Stimulated activated CD4-positive, alpha-beta T cell treated with anti-CD3 and anti-CD28 coated beads, Interleukin-2, amount 100 ng/mL, for 4 hours (primary cell): ENCODE data around the gene BUB3.
A peak's percentile ranks its signal among the peaks of the same experiment; 100 is the strongest.

ENCODE experiments used
- DNase-seq: peaks from one replicate; pipeline ENCODE4 v3.0.0-alpha.2; 2020; ENCODE audit warnings: low read depth

Gene BUB3

DNA sequence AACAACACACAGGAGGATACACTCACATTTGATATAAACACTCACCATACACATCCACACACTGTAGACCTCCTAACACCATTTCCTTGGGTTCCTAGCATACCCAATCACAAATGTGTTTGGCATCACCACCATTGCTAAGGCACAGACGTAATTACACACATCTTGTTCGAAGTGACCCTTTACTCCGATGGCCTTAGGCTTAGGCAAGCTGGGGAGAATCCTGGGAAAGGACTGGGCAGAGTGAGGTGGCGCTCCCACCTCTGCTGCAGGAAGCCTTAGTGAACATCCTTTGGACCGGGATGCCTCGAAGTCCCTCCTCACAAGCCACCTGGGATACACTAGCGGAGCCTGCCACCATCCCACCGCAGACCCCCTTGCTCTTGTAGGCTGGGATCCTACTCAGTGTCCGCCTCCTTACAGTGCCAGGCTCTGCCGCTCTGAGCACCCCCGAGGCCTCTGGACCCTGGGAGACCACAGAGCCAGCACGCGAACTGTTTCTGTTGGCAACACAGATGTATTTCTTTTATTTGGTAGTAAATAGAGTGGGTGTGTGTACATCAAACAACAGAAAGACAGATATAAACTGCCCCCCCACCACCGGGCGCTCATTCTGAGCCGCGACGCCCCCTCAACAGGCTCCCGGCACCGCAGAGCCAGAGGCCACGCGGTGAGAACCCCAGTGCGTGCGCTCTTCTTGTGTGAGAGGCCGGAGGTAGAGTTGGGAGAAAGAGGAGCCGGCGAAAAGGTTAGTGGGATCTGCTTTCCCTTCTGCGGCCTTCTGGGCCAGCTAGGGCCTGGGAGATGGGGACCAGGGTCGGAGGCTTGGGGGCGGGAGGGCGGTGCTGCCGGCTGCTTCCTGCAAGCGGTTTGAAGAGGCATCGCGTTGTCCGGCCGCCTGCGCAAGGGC is 12.2 kb upstream of the BUB3 start:
- DNase-seq = no peak

- DNase-seq = no peak
Measured at GRCh38 chr10:123142701-123143161, 11.5 kb upstream of the BUB3 start.

- DNase-seq = no peak
Measured at GRCh38 chr10:123143162-123143824, 10.9 kb upstream of the BUB3 start.

DNA sequence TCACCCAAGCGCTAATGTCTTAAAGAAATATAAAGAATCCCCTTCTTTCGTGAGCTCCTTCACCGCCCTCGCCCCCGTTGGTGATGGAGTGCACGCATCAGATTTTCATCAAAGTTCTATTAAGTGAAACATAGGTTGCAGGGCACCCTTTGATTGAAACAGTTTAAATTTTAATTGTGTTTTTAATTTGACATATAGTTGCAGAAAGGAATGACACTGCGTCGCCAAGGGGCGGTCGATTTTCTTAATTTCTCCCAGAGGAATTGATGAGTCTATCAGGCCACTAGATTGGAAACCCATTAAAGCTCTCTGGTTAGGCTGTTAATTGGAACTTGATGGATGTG is 10.4 kb upstream of the BUB3 start:
- no peak for DNase-seq

DNA sequence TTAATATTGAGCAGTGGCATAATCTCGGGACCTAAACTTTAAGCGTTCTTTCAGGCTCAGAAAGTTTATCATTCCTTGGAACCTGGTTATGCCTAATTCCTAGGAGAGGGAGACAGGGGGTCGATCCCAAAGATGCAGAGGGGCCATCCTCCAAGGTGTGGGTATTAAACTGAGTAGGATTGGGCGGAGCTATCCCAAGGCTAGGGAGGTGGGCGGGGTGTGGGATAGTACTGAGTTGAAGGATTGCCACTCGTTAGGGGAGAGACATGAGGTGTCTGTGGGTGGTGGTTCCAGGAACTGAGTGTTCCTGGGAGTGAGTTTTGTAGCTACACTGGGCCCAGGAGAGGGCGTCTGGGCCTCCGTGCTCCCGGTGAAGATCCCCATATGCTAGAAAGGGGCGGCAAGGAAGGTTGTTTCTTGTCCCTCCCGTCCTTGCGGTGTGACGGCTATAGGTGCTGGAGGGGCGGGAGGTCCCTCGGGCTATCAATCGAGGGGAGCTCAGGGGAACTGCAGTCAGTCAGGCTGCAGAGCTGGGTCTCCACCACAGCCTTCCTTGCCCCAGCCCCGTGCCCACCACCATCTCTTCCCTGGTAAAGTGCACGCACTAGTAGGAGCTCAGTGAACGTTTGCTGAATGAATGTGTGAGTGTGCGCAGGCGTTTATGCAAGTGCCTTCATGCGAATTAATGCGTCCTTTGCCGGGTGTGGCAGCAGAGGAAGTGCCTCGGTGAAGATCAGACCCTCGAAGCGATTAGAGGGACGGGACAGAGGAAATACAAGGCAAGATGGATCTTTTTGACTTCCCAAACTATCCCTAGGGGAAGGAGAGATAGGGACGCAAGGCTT is 9.3 kb upstream of the BUB3 start:
- DNase-seq = no peak

- no peak for DNase-seq
Measured at GRCh38 chr10:123145542-123146012, 8.6 kb upstream of the BUB3 start.

GRCh38 chr10:123146013-123146893 is 7.9 kb upstream of the BUB3 start:
- DNase-seq = no peak

DNA sequence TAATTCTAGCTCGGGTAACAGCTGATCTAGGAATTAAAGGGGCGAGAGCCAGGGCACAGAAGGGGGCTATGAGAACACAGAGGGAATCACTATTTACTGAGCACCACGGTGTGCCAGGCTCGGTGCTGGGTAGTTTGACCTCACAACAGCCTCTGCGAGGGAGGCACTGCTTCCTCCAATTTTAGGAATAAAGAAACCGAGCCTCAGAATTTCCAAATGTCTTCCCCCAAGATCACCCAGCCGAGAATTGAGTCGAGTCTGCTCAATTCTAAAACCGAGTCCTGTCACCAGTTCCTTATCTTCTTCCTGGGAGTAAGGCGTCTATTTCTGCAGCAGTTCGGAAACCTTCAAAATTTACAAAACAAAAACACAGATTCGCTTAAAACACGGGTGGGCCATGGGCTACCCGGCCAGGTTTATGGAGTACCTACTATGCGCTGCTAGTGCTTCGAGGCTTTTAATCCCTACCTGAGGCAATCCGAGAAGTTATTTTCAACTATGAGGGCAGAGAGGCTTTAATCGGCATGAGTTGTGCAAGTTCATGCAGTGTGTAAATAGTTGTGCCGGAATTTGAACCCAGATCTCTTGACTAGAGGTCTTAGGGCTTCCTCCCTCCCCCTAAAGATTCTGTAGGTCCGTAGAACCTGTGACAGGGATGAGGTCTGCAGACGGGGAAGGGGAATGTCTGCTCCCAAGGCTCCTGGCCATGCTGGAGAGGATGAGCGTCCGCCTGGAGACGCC is 7.1 kb upstream of the BUB3 start:
- no peak for DNase-seq

GRCh38 chr10:123147635-123148413 is 6.4 kb upstream of the BUB3 start, which contains the start of gene HMX2:
Gene HMX2, plus strand, starts transcription at chr10:123148136. Its CDS starts 243 bp downstream, at chr10:123148379.
- DNase-seq = no peak

GRCh38 chr10:123148414-123149161 is 5.6 kb upstream of the BUB3 start:
- no peak for DNase-seq

GRCh38 chr10:123149162-123149567 is 5.0 kb upstream of the BUB3 start:
- DNase-seq = no peak

- DNase-seq = no peak
Measured at GRCh38 chr10:123149568-123150270, 4.5 kb upstream of the BUB3 start.

GRCh38 chr10:123150271-123150985 is 3.8 kb upstream of the BUB3 start:
- peak; percentile 56 for DNase-seq

- DNase-seq = no peak
Measured at GRCh38 chr10:123150986-123151736, 3.0 kb upstream of the BUB3 start.

DNA sequence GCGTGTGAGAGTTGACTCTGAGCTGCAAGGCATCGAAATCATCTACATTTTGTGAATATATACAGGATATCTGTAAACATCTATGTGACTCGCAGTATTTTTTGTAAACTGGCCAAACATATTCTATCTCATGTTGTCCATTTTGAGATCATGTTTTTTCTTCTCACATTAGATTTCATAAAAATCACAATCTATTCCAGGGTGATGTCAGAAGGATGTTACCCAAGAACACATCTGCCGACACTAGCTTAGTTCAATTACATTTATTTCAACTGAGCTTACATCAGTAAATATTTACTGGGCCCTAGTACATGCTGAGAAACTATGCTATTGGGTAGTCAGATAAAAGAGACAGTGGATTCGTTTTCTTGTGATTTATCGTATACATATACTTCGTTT is 2.5 kb upstream of the BUB3 start:
- DNase-seq = no peak

- DNase-seq = no peak
Measured at GRCh38 chr10:123153486-123154091, 613 bp upstream of the BUB3 start.
